HG02588 (cell line): Measurements from ENCODE around the gene CDC27.
"Not testable (repeated sequence)": the region's sequence is repeated elsewhere in the genome, so short reads cannot be mapped to it uniquely, and the experiment has no call there.

Experiments used
- ATAC-seq: cut with Tn5 transposase; IDR thresholded peaks from one replicate; pipeline ENCODE4 v1.9.1; 2021; ENCODE audit warnings: mild to moderate bottlenecking, moderate library complexity; ENCODE audit not compliant: unreplicated experiment

The CDC27 gene

GRCh38 chr17:47197821-47198220 lies 8.7 kb upstream of the CDC27 start:
- no peak for ATAC-seq

GRCh38 chr17:47193931-47194511 lies 4.9 kb upstream of the CDC27 start:
- ATAC-seq, result no peak

GRCh38 chr17:47192554-47192953 lies 3.5 kb upstream of the CDC27 start:
- no peak for ATAC-seq

- ATAC-seq, result no peak
These were observed 1.7 kb upstream of the CDC27 start for GRCh38 chr17:47190770-47191169.

- ATAC-seq, result no peak
These were observed 1.1 kb upstream of the CDC27 start for GRCh38 chr17:47190243-47190642.

- no peak for ATAC-seq
These were observed 690 bp upstream of the CDC27 start for GRCh38 chr17:47189732-47190237.

GRCh38 chr17:47188271-47188875 lies 722 bp downstream of the CDC27 start:
- no peak for ATAC-seq

GRCh38 chr17:47184681-47185080 lies 4.4 kb downstream of the CDC27 start:
- ATAC-seq, result no peak

- not testable (repeated sequence) for ATAC-seq
These were observed 8.1 kb downstream of the CDC27 start for GRCh38 chr17:47180988-47181387.

GRCh38 chr17:47180337-47180736 lies 8.8 kb downstream of the CDC27 start:
- no peak for ATAC-seq

- no peak for ATAC-seq
These were observed 10.0 kb downstream of the CDC27 start for GRCh38 chr17:47179141-47179540.

- ATAC-seq, result no peak
These were observed 11.8 kb downstream of the CDC27 start for GRCh38 chr17:47177261-47177660.

GRCh38 chr17:47176389-47176826 lies 12.7 kb downstream of the CDC27 start:
- ATAC-seq, result no peak

GRCh38 chr17:47174823-47175222 lies 14.3 kb downstream of the CDC27 start:
- not testable (repeated sequence) for ATAC-seq

GRCh38 chr17:47172696-47173565 lies 16.2 kb downstream of the CDC27 start:
- no peak for ATAC-seq

- ATAC-seq, result no peak
These were observed 18.4 kb downstream of the CDC27 start for GRCh38 chr17:47170710-47171109.

- ATAC-seq, result not testable (repeated sequence)
These were observed 20.2 kb downstream of the CDC27 start for GRCh38 chr17:47168896-47169295.

GRCh38 chr17:47166854-47167253 lies 22.2 kb downstream of the CDC27 start:
- not testable (repeated sequence) for ATAC-seq

GRCh38 chr17:47165137-47165536 lies 24.0 kb downstream of the CDC27 start:
- no peak for ATAC-seq

GRCh38 chr17:47164263-47164662 lies 24.8 kb downstream of the CDC27 start:
- no peak for ATAC-seq

- no peak for ATAC-seq
These were observed 27.0 kb downstream of the CDC27 start for GRCh38 chr17:47162013-47162622.
